ENCODE data around the gene POLR3A. TPM values are rescaled to one million over a fixed set of nuclear protein-coding genes. Genes with fewer than 3 reads are reported as not detected.
"Not testable (repeated sequence)": the region's sequence is repeated elsewhere in the genome, so short reads cannot be mapped to it uniquely, and the experiment has no call there.

Gene POLR3A
- total RNA-seq (15.1 TPM), polyA plus RNA-seq (1 to 10 TPM; 5.3 to 9.0 (median 6.0) TPM)

- Histone ChIP-seq H3K27me3 (ENCODE audit: control insufficient read depth, insufficient read depth, low read length) (no peaks in the 10 kb centered on the region), H3K4me1 (ENCODE audit: control insufficient read depth, insufficient read depth, low read length, poor library complexity, severe bottlenecking) (peaks cover 25% of the 10 kb centered on the region), H3K36me3 (ENCODE audit: control insufficient read depth, insufficient read depth, low read length) (peaks cover 15% of the 10 kb centered on the region), H3K4me3 (ENCODE audit: low read depth, low read length) (peak within 1 kb of the TSS; percentile 93), H3K27ac (ENCODE audit: insufficient read depth, low read length, poor library complexity, severe bottlenecking) (peak within 1 kb of the TSS; percentile 83), H3K9me3 (ENCODE audit: control insufficient read depth in 2 of 2, low read length in 2 of 2) (no peaks in the 10 kb centered on the region)
- Mint-ChIP-seq H3K36me3 (peaks cover 24% of the 10 kb centered on the region), H3K9me3 (no peaks in the 10 kb centered on the region), H3K27ac (peak within 1 kb of the TSS; percentile 92 to 99 (median 98)), H3K27me3 (peaks cover 9% of the 10 kb centered on the region), H3K4me1 (peaks cover 26 to 44% (median 29%) of the 10 kb centered on the region in 4 donors), H3K4me3 (peak within 1 kb of the TSS; percentile 93 to 99 (median 98))
- DNase-seq (peak; percentile 87 to 97 (median 92)), ATAC-seq (ENCODE audit: low read depth in 2 of 2) (peak; percentile 58 to 62)
Measured at GRCh38 chr10:78029269-78030226, at the start of gene POLR3A. TSS of gene POLR3A (minus strand) at chr10:78029515. CDS start at chr10:78029407, 108 bp downstream.

GRCh38 chr10:78078539-78079330, 49.4 kb upstream of the POLR3A start:
- no peak overlapping the region for H3K27ac Mint-ChIP-seq
- H3K27ac ChIP-seq (ENCODE audit: insufficient read depth, low read length, poor library complexity, severe bottlenecking), result no peak overlapping the region
- no peaks in the 10 kb centered on the region for H3K9me3 ChIP-seq (ENCODE audit: control insufficient read depth in 2 of 2, low read length in 2 of 2)
- no peak overlapping the region for H3K4me3 ChIP-seq (ENCODE audit: low read depth, low read length)
- peaks cover 7% of the 10 kb centered on the region for H3K27me3 Mint-ChIP-seq
- H3K36me3 Mint-ChIP-seq, result no peaks in the 10 kb centered on the region
- no peak for DNase-seq
- no peaks in the 10 kb centered on the region for H3K27me3 ChIP-seq (ENCODE audit: control insufficient read depth, insufficient read depth, low read length)
- no peaks in the 10 kb centered on the region for H3K4me1 Mint-ChIP-seq
- no peaks in the 10 kb centered on the region for H3K36me3 ChIP-seq (ENCODE audit: control insufficient read depth, insufficient read depth, low read length)
- no peak overlapping the region for H3K4me3 Mint-ChIP-seq
- no peak for ATAC-seq (ENCODE audit: low read depth in 2 of 2)
- H3K4me1 ChIP-seq (ENCODE audit: control insufficient read depth, insufficient read depth, low read length, poor library complexity, severe bottlenecking), result no peaks in the 10 kb centered on the region
- peaks cover 0 to 6% (median 3%) of the 10 kb centered on the region in 7 donors for H3K9me3 Mint-ChIP-seq

GRCh38 chr10:78075806-78076205, 46.5 kb upstream of the POLR3A start:
- H3K27ac Mint-ChIP-seq; H3K4me3 Mint-ChIP-seq; H3K9me3 Mint-ChIP-seq; H3K9me3 ChIP-seq (ENCODE audit: control insufficient read depth in 2 of 2, low read length in 2 of 2); H3K4me1 ChIP-seq (ENCODE audit: control insufficient read depth, insufficient read depth, low read length, poor library complexity, severe bottlenecking); H3K36me3 ChIP-seq (ENCODE audit: control insufficient read depth, insufficient read depth, low read length); DNase-seq; H3K27ac ChIP-seq (ENCODE audit: insufficient read depth, low read length, poor library complexity, severe bottlenecking); H3K27me3 ChIP-seq (ENCODE audit: control insufficient read depth, insufficient read depth, low read length); H3K27me3 Mint-ChIP-seq; ATAC-seq (ENCODE audit: low read depth in 2 of 2); H3K4me3 ChIP-seq (ENCODE audit: low read depth, low read length); H3K4me1 Mint-ChIP-seq; H3K36me3 Mint-ChIP-seq: not testable (repeated sequence)

DNA sequence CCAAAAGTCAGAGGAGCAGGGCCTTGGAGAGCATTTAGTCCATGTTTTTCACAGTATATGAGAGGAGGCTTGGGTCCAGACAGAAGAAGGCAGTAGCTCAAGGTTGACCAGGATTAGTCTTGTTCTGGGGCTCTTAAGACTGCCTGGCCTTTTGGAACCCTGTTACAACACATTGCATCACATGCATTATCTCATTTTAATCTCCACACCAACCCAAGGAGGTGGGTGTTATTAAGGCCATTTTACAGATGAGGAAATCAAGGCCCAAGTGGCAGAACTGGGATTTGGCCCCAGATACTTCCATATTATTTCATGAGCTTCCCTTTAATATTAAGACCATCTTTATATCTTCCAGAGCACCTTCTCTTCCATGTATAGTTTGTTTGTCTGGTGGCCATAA, 43.2 kb upstream of the POLR3A start:
- Histone ChIP-seq H3K4me1 (ENCODE audit: control insufficient read depth, insufficient read depth, low read length, poor library complexity, severe bottlenecking) (no peaks in the 10 kb centered on the region), H3K9me3 (ENCODE audit: control insufficient read depth in 2 of 2, low read length in 2 of 2) (no peaks in the 10 kb centered on the region), H3K27me3 (ENCODE audit: control insufficient read depth, insufficient read depth, low read length) (no peaks in the 10 kb centered on the region), H3K27ac (ENCODE audit: insufficient read depth, low read length, poor library complexity, severe bottlenecking) (no peak overlapping the region), H3K4me3 (ENCODE audit: low read depth, low read length) (no peak overlapping the region), H3K36me3 (ENCODE audit: control insufficient read depth, insufficient read depth, low read length) (no peaks in the 10 kb centered on the region)
- Mint-ChIP-seq H3K4me3 (no peak overlapping the region), H3K27ac (no peak overlapping the region), H3K9me3 (peaks cover 0 to 6% (median 2%) of the 10 kb centered on the region in 7 donors), H3K27me3 (peaks cover 7% of the 10 kb centered on the region), H3K4me1 (no peaks in the 10 kb centered on the region), H3K36me3 (no peaks in the 10 kb centered on the region)
- ATAC-seq (ENCODE audit: low read depth in 2 of 2), result no peak
- DNase-seq, result no peak

- no peaks in the 10 kb centered on the region for H3K36me3 Mint-ChIP-seq
- no peaks in the 10 kb centered on the region for H3K4me1 ChIP-seq (ENCODE audit: control insufficient read depth, insufficient read depth, low read length, poor library complexity, severe bottlenecking)
- H3K27ac Mint-ChIP-seq, result no peak overlapping the region
- H3K36me3 ChIP-seq (ENCODE audit: control insufficient read depth, insufficient read depth, low read length), result no peaks in the 10 kb centered on the region
- DNase-seq (no peak), ATAC-seq (ENCODE audit: low read depth in 2 of 2) (no peak)
- H3K9me3 ChIP-seq (ENCODE audit: control insufficient read depth in 2 of 2, low read length in 2 of 2), result no peaks in the 10 kb centered on the region
- no peak overlapping the region for H3K4me3 Mint-ChIP-seq
- H3K27ac ChIP-seq (ENCODE audit: insufficient read depth, low read length, poor library complexity, severe bottlenecking), result no peak overlapping the region
- no peaks in the 10 kb centered on the region for H3K27me3 ChIP-seq (ENCODE audit: control insufficient read depth, insufficient read depth, low read length)
- no peak overlapping the region for H3K4me3 ChIP-seq (ENCODE audit: low read depth, low read length)
- no peaks in the 10 kb centered on the region for H3K4me1 Mint-ChIP-seq
- peaks cover 0 to 6% (median 2%) of the 10 kb centered on the region in 7 donors for H3K9me3 Mint-ChIP-seq
- peaks cover 10% of the 10 kb centered on the region for H3K27me3 Mint-ChIP-seq
Measured at GRCh38 chr10:78071857-78072179, 42.5 kb upstream of the POLR3A start.

- ATAC-seq (ENCODE audit: low read depth in 2 of 2), result no peak
- H3K27me3 Mint-ChIP-seq, result peaks cover 11% of the 10 kb centered on the region
- no peaks in the 10 kb centered on the region for H3K4me1 Mint-ChIP-seq
- no peaks in the 10 kb centered on the region for H3K27me3 ChIP-seq (ENCODE audit: control insufficient read depth, insufficient read depth, low read length)
- no peaks in the 10 kb centered on the region for H3K4me1 ChIP-seq (ENCODE audit: control insufficient read depth, insufficient read depth, low read length, poor library complexity, severe bottlenecking)
- H3K36me3 Mint-ChIP-seq, result no peaks in the 10 kb centered on the region
- H3K9me3 ChIP-seq (ENCODE audit: control insufficient read depth in 2 of 2, low read length in 2 of 2), result no peaks in the 10 kb centered on the region
- no peak overlapping the region for H3K4me3 Mint-ChIP-seq
- H3K27ac Mint-ChIP-seq, result peak overlapping the region in 1 of 3 donors; percentile 32
- no peak overlapping the region for H3K4me3 ChIP-seq (ENCODE audit: low read depth, low read length)
- no peak for DNase-seq
- no peak overlapping the region for H3K27ac ChIP-seq (ENCODE audit: insufficient read depth, low read length, poor library complexity, severe bottlenecking)
- H3K36me3 ChIP-seq (ENCODE audit: control insufficient read depth, insufficient read depth, low read length), result no peaks in the 10 kb centered on the region
- H3K9me3 Mint-ChIP-seq, result peaks cover 0 to 6% (median 2%) of the 10 kb centered on the region in 7 donors
Measured at GRCh38 chr10:78071140-78071856, 42.0 kb upstream of the POLR3A start.

DNA sequence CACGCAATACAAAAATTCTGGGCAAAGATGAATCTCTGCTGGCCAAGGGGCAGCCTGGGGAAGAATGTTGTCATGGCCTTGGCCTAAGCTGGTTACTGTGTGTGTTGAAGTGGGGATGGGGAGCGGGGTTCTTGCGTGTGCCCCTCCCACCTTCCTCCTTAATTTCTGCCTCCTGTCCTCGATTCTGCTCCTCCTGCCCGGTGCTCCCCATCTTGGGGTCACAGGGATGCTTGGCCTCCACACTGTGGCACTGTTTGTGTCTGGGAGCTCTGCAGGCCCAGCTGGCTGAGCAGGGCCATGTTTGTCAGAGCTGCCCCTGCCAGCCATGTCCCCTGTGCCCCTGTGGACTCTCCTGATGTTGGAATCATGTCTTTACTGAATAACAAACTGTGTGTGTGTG, 41.4 kb upstream of the POLR3A start:
- Histone ChIP-seq H3K36me3 (ENCODE audit: control insufficient read depth, insufficient read depth, low read length) (no peaks in the 10 kb centered on the region), H3K27ac (ENCODE audit: insufficient read depth, low read length, poor library complexity, severe bottlenecking) (no peak overlapping the region), H3K4me3 (ENCODE audit: low read depth, low read length) (no peak overlapping the region), H3K9me3 (ENCODE audit: control insufficient read depth in 2 of 2, low read length in 2 of 2) (no peaks in the 10 kb centered on the region), H3K27me3 (ENCODE audit: control insufficient read depth, insufficient read depth, low read length) (no peaks in the 10 kb centered on the region), H3K4me1 (ENCODE audit: control insufficient read depth, insufficient read depth, low read length, poor library complexity, severe bottlenecking) (no peaks in the 10 kb centered on the region)
- ATAC-seq (ENCODE audit: low read depth in 2 of 2), result no peak
- H3K4me1 Mint-ChIP-seq, result no peaks in the 10 kb centered on the region
- peaks cover 11% of the 10 kb centered on the region for H3K27me3 Mint-ChIP-seq
- DNase-seq, result no peak
- no peak overlapping the region for H3K4me3 Mint-ChIP-seq
- no peaks in the 10 kb centered on the region for H3K36me3 Mint-ChIP-seq
- H3K9me3 Mint-ChIP-seq, result peaks cover 0 to 6% (median 2%) of the 10 kb centered on the region in 7 donors
- no peak overlapping the region for H3K27ac Mint-ChIP-seq
